GM12874 (cell line): ENCODE measurements around the gene RNF207.

Source experiments
- TF ChIP-seq, protein P1 (sequence below): IDR thresholded peaks from 2 replicates; pipeline ENCODE4 v1.5.1; 2011; ENCODE audit warnings: low read depth, mild to moderate bottlenecking, control low read depth, low read length, moderate library complexity; ENCODE audit not compliant: insufficient read depth

The RNF207 gene

DNA sequence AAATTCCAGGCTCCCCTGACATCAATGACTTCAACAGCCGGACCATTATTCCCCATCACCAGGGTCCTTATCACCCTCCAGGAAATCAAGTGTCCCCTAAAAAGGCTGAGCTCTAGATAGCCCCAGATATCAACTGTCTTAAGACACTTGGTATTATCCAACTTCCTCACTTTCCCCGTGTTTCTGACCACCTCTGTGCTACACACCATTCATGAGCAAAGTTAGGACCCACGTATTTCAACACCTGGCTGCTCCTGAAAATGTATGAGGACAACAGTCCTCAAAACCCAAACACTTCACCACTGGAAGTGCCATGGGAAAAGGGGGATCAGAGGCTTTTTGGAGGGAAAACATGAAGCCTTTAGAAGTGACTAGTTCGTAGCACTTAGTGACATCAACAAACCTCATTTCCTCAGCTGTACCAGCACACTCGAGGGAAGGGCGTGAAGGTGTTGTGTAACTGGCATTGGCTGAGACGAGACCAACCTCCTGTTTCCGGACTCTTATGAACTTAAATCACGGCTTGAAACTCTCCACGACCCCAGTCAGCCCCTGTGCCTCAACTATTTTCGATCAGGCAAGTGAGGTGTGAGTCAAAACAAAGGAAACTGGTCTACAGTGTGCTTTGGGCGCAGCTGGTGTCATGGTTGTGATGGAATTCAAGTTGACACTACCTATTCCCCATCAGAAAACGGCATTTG, 21.7 kb upstream of the RNF207 start:
- TF ChIP-seq, protein P1, sequence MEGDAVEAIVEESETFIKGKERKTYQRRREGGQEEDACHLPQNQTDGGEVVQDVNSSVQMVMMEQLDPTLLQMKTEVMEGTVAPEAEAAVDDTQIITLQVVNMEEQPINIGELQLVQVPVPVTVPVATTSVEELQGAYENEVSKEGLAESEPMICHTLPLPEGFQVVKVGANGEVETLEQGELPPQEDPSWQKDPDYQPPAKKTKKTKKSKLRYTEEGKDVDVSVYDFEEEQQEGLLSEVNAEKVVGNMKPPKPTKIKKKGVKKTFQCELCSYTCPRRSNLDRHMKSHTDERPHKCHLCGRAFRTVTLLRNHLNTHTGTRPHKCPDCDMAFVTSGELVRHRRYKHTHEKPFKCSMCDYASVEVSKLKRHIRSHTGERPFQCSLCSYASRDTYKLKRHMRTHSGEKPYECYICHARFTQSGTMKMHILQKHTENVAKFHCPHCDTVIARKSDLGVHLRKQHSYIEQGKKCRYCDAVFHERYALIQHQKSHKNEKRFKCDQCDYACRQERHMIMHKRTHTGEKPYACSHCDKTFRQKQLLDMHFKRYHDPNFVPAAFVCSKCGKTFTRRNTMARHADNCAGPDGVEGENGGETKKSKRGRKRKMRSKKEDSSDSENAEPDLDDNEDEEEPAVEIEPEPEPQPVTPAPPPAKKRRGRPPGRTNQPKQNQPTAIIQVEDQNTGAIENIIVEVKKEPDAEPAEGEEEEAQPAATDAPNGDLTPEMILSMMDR: no peak

DNA sequence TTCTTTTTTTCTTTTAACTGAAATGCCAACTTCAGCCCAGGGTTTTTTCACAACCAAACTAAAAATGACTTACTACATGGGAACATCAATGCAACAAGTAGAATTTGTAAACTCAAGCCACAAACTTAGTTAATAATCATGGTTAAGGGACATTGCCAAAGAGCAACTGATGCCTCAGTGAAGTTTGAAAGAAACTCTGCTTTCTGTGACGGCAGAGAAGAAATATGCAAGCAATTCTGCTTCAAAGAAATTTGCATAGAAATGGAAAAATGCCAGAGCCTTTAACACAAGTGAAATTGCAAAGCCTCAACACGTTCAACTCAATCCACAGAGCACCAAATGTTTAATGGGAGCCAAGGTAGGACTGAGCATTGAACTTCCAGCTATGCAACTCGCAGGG, 20.8 kb upstream of the RNF207 start:
- TF ChIP-seq, protein P1: no peak

DNA sequence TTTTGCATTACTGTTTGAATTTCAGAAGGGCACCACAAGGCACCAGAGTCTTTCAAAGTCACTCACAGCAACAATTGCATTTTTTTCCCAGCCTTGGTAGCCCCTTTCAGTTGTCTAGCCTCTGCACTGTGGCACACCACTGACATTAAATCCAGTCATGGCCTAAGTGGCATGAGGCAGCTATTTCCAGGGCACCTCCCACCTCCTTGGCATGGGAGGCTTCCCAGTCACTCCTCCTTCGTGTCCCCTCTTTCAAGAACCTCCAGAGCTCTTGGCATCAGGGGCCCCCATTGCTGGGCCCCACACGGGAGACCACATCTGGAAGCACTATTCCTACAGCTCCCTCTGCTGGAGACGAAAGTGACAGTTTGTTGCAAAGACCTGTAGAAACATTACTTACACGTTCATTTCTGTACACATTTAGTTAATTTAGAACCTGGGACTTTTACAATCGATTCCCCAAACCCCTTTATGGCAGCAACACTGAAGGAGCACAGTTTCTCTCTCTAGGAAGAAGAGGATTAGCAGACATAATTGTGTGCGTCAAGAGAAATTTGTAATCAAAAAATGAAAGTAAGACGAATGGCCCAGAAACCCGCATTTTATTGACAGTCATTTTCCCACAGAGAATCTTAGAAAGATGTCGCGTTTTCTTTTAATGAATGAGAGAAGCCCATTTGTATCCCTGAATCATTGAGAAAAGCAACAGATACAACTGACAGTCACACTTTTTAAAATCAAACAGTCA, 20.1 kb upstream of the RNF207 start:
- TF ChIP-seq, protein P1: peak; percentile 37; the same call in 1 of the 2 replicates

DNA sequence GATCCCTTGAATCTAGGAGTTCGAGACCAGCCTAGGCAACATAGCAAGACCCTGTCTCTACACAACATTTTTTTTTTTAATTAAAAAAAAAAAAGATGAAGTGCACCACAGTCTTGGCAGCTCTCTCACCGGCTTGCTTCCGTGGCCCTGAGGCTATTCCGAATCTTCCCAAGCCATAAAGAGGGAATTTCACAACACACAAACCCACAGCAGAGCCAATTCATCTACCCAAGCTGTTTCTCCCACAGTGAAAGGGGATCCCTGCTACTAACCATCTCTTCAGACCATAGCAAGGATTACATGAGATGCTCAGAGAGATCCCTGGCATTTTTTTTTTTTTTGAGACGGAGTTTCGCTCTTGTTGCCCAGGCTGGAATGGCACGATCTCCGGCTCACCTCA, 17.5 kb upstream of the RNF207 start:
- TF ChIP-seq, protein P1: no peak

DNA sequence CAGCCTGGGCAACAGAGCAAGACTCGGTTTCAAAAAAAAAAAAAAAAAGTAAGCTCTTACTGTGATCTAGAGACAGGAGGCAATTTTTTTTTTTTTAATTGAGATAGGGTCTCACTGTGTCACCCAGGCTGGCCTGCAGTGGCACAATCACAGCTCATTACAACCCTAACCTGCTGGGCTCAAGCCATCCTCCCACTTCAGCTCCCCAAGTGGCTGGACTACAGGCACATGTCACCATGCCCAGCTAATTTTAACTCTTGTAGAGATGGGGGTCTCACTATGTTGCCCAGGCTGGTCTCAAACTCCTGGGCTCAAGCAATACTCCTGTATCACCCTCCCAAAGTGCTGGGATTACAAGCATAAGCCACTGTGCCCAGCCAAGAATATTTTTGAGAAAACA, 14.0 kb upstream of the RNF207 start:
- TF ChIP-seq, protein P1: no peak

DNA sequence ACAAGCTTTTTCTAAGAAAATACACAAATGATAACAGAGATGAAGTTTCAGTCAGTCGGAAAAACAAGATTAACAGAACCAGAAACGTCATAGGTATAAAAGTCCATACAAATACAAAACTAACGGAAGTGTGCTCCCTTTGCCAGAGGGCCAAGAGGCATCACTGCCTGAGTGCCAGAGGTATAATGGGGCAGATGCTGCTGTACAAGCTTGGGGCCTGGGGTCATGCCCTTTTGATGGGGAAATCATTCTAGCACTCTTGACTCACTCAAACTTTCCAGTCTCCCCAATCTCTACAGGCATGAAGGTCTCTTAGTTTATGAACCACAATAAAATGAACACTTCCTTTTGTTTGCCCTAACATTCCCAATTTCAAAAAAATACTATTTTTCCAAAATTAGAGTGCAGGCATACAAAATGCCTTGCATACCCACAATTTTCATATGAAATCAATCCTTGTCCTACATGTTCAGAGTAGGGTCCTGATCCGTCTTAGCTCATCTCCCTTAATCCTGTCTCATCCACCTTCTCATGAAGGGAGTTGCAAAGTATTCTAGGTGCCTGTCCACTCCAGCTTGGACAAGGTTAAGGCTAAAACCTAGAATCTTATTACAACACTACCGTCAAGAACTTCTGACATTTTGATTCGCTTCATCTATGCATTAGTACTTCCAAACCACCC, 8.0 kb upstream of the RNF207 start:
- TF ChIP-seq, protein P1: no peak

DNA sequence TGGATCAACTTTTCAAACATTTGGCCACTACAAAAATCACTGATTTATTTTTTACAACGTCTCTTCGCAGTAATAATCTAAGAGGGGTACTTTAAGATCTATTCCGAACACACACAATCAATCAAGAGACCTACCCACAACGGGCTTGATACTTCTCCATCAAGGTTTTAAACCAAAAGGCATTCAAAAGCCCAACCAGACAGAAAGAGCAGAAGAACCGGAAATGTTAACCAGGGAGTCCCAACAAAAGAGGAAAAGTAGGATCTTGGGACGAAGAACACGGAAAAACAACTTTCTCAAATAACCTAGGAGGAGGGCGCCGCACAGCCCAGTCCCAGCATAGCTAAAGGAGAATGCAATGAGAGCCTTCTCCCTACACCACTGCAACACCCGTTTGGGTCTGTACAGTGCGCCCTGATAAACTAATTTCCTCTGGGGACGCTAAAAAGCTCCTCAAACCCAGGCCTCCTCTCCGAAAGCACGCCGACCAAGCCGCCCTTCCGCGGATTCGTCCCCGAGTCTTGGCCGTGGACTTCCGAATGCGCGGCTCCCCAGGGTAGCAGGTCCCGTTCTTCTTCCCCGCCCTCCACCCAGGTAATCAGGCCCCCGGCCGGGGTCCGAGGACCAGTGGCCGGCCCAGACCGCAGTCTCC, 7.1 kb upstream of the RNF207 start:
- TF ChIP-seq, protein P1: no peak
